HT-29 (cell line): Measurements from ENCODE around the gene DUS1L. TPM values are rescaled to one million over a fixed set of nuclear protein-coding genes. Genes with fewer than 3 reads are reported as not detected.

Experiments
- DNase-seq: peaks from one replicate; pipeline ENCODE4 v3.0.0-alpha.2; 2015; ENCODE audit warnings: low spot score
- total RNA-seq: library from RNA; depleted of rRNA; stranded (reverse); fragments of >200 nt; shearing (Covaris generic); gene quantifications from 2 replicates; pipeline ENCODE4 v1.2.3, GENCODE V29; 2014

The DUS1L gene
- total RNA-seq, 1 experiment from 2014 or later = 320 TPM

- DNase-seq = no peak
These were observed 10.6 kb upstream of the DUS1L start for GRCh38 chr17:82076018-82076784.

- DNase-seq = no peak
These were observed 7.8 kb upstream of the DUS1L start for GRCh38 chr17:82073446-82073845.

- no peak for DNase-seq
These were observed 7.2 kb upstream of the DUS1L start for GRCh38 chr17:82072827-82073226.

- DNase-seq = no peak
These were observed 5.0 kb upstream of the DUS1L start for GRCh38 chr17:82070611-82071010.

DNA sequence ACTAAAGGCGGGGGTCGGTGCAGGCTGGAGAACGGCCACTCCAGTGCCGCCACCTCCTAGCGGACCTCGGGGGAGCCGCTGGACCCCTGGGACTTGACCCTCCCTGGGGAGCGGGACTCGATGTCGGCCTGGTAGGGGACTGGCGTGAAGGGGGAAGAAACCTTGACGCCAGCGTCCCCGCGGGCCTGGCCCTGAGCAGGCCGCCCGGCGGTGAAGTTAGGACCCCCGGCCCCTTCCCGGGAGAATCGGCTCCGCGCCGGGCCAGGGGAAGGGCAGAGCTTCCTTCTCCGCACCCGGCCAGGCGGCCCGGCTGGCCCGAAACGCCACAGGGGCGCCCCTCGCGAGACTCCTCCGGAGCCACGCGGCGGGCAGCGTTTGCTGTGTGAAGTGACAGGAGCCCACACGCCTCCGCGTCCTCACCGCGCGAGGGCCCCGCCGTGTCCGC lies 389 bp downstream of the DUS1L start:
- DNase-seq = no peak

GRCh38 chr17:82064433-82065192 lies 991 bp downstream of the DUS1L start:
- peak; percentile 58 for DNase-seq

- no peak for DNase-seq
These were observed 1.9 kb downstream of the DUS1L start for GRCh38 chr17:82063424-82064415.

- no peak for DNase-seq
These were observed 2.6 kb downstream of the DUS1L start for GRCh38 chr17:82062984-82063368.

DNA sequence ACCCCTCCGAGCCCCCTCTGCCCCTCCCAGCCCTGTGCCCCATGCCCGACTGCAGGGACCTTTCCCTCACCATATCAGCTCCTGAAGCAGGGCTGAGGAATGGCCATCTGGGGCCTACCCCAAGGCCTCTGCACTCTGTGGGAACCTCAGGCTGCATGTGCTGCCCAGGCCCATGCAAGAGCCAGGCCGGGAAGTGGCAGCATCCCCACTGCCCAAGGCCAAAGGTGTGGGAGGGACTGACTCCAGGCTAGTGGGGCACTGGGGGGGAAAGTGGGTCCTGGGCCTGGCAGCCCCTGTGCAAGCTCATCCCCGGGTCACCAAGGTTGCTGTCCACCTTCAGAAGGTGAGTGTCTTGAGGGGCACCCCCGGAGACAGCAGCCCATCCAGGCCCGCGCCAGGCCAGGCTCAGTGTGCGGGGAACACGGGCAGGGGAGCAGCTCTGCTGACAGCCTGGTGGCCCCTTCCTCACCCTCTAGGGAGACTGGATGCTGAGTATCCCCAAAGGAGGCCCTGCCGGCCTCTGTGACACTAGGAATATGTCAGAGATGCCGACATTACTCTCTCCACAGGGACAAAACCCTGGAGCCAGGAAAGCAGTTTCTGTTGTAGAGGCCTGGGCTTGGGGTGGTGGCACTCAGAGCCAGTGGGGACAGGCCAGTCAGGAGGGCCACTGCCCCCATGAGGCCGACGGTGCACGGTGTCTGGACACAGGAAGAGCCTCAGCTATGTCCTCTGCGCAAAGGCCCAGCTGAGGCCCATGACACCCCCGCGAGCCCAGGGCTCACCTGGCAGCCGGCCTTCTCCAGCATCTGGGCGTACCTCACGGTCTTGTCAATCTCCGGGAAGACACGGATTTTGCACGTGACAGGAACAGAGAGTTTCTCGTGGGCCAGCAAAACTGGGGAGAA lies 3.3 kb downstream of the DUS1L start:
- DNase-seq = no peak

GRCh38 chr17:82061047-82061925 lies 4.3 kb downstream of the DUS1L start:
- DNase-seq = no peak

GRCh38 chr17:82060614-82061013 lies 5.0 kb downstream of the DUS1L start:
- no peak for DNase-seq

DNA sequence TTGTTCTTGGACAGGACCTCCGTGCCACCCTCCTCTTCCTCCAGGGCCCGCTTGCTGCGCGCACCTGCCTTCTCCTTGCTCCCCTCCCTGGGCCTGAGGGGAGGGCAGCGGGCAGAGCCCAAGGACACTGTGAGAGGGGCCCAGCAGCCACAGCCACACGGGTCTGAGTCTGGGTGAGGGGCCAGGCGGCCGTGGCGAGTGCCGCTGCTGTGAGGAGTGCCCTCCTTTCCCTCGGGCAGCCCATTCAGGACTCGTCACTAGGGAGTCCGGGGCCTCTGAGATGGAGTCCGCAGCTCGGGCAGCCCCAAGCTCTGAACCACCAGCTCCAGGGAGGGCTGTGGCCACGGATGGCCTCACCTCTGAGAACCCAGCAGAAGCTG lies 5.6 kb downstream of the DUS1L start:
- no peak for DNase-seq

- no peak for DNase-seq
These were observed 6.2 kb downstream of the DUS1L start for GRCh38 chr17:82059272-82060000.

- DNase-seq = no peak
These were observed 6.8 kb downstream of the DUS1L start for GRCh38 chr17:82058855-82059249.

DNA sequence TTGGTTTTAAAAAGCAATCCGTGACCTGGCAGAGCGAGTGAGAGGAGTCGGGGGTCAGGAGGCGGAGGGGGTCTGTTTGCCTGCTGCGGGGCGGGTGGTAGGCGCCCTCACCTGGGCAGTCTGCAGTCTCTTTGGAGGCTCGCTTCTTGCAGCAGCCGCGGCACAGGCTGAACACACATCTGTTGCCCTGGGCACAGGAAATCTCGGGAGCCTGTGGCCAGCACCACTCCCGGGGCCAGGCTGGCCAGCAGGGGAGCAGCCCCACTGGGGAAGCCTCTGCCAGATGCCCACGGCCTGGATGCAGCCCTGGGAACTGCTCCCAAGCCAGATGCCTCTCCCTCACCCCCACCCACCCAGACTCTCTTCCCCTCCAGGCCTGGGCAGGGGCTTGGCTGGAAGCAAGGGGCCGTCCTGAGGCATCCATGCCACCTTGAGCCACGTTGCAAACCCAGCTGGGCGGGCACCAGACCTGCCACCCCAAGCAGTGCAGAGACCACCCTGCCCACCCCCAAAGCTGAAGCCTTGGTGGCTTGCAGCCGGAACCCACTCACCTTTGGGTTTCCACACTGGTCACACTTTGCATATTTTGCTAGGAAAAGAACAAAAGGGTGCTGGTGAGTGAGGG lies 7.3 kb downstream of the DUS1L start:
- no peak for DNase-seq

- no peak for DNase-seq
These were observed 8.6 kb downstream of the DUS1L start for GRCh38 chr17:82056729-82057621.

DNA sequence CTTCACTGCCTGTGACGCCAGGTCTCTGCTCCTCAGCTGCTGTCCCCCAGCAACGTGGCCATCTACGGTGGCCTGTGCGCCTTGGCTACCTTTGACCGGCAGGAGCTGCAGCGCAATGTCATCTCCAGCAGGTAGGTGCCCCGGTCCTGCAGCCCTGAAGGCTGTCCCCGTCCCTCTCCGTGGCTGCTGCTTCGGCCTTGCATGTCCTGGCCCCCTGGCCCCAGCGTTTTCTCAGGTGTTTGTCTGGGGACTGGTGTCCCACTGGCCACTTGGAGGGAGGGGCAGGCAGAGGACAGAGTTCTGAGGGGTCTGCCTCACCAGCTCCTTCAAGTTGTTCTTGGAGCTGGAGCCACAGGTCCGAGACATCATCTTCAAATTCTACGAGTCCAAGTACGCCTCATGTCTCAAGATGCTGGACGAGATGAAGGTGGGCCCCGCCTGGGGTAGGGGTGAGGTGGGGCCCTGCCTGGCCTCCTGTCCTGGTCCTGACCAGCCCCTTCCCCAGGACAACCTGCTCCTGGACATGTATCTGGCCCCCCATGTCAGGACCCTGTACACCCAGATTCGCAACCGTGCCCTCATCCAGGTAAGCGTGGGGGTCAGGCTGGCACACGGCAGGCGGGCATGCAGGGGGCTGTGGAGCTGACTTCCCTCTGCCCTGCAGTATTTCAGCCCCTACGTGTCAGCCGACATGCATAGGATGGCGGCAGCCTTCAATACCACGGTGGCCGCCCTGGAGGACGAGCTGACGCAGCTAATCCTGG lies 9.5 kb downstream of the DUS1L start:
- no peak for DNase-seq
